ENCODE measurements around the gene MAN2A2. TPM values are rescaled to one million over a fixed set of nuclear protein-coding genes. Genes with fewer than 3 reads are reported as not detected.

Gene MAN2A2
- total RNA-seq, 1 donor from 2014 or later = 33.3 TPM

- no peak overlapping the region for H3K4me3 ChIP-seq (ENCODE audit: low read depth, low read length)
- DNase-seq (ENCODE audit: low read depth) = no peak
- H3K27me3 ChIP-seq (ENCODE audit: control insufficient read depth, insufficient read depth, low read length) = no peaks in the 10 kb centered on the region
- peaks cover 3% of the 10 kb centered on the region for H3K36me3 ChIP-seq (ENCODE audit: control insufficient read depth, insufficient read depth, low read length)
- TF ChIP-seq CTCF (IDR thresholded peaks at IDR 0.05; ENCODE audit: insufficient read depth, low read length, poor library complexity, severe bottlenecking) = no peak
These were observed 12.8 kb downstream of the MAN2A2 start for GRCh38 chr15:90915808-90916440.

- Histone ChIP-seq H3K27me3 (ENCODE audit: control insufficient read depth, insufficient read depth, low read length) (no peaks in the 10 kb centered on the region), H3K36me3 (ENCODE audit: control insufficient read depth, insufficient read depth, low read length) (peaks cover 3% of the 10 kb centered on the region), H3K4me3 (ENCODE audit: low read depth, low read length) (no peak overlapping the region)
- TF ChIP-seq CTCF (IDR thresholded peaks at IDR 0.05; ENCODE audit: insufficient read depth, low read length, poor library complexity, severe bottlenecking) = no peak
- no peak for DNase-seq (ENCODE audit: low read depth)
These were observed 13.4 kb downstream of the MAN2A2 start for GRCh38 chr15:90916461-90916860.

GRCh38 chr15:90917569-90917968 is 14.5 kb downstream of the MAN2A2 start:
- H3K4me3 ChIP-seq (ENCODE audit: low read depth, low read length) = no peak overlapping the region
- H3K36me3 ChIP-seq (ENCODE audit: control insufficient read depth, insufficient read depth, low read length) = peaks cover 2% of the 10 kb centered on the region
- no peak for DNase-seq (ENCODE audit: low read depth)
- no peaks in the 10 kb centered on the region for H3K27me3 ChIP-seq (ENCODE audit: control insufficient read depth, insufficient read depth, low read length)
- TF ChIP-seq CTCF (IDR thresholded peaks at IDR 0.05; ENCODE audit: insufficient read depth, low read length, poor library complexity, severe bottlenecking) = no peak

- no peak for DNase-seq (ENCODE audit: low read depth)
- Histone ChIP-seq H3K4me3 (ENCODE audit: low read depth, low read length) (no peak overlapping the region), H3K36me3 (ENCODE audit: control insufficient read depth, insufficient read depth, low read length) (peaks cover 2% of the 10 kb centered on the region), H3K27me3 (ENCODE audit: control insufficient read depth, insufficient read depth, low read length) (no peaks in the 10 kb centered on the region)
- no peak for TF ChIP-seq CTCF (IDR thresholded peaks at IDR 0.05; ENCODE audit: insufficient read depth, low read length, poor library complexity, severe bottlenecking)
These were observed 15.1 kb downstream of the MAN2A2 start for GRCh38 chr15:90918034-90918788.

GRCh38 chr15:90918835-90919234 is 15.7 kb downstream of the MAN2A2 start:
- no peak overlapping the region for H3K4me3 ChIP-seq (ENCODE audit: low read depth, low read length)
- H3K36me3 ChIP-seq (ENCODE audit: control insufficient read depth, insufficient read depth, low read length) = peaks cover 2% of the 10 kb centered on the region
- DNase-seq (ENCODE audit: low read depth) = no peak
- TF ChIP-seq CTCF (IDR thresholded peaks at IDR 0.05; ENCODE audit: insufficient read depth, low read length, poor library complexity, severe bottlenecking) = no peak
- H3K27me3 ChIP-seq (ENCODE audit: control insufficient read depth, insufficient read depth, low read length) = no peaks in the 10 kb centered on the region

All from kidney epithelial cell (primary cell).